SHP77 treated with DMSO at 0.1 percent for 48 hours (cell line): ENCODE data around the gene RNF220.
"Not testable (repeated sequence)": the region's sequence is repeated elsewhere in the genome, so short reads cannot be mapped to it uniquely, and the experiment has no call there.

ENCODE experiments used
- DNase-seq: peaks from one replicate; lab custom pipeline; 2025; lab: John Stamatoyannopoulos, UW

Gene RNF220

DNA sequence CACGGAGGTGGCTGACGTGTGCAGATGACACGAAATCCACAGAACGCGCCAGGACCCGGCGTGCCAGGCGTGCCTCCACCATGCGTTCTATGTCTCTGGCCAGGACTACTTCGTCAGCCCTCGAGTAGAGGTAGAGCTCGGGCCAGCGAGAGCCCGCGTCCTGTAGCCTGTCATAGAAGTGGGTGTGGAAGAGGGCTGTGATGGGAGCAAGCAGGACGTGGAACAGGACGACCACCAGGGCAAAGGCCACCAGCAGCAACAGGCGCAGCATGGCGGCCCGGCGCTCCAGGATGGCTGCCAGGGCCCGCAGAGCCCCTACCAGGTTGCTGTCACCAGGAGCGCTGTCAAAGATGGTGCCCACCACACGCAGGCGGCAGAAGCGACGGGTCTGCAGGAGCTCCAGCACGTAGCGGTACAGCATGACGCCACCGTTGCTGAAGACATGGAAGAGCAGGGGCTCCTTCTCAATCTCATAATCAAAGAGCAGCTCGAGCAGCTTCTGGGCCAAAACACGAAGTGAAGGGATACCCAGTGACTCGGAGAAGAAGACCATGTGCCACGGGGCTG lies 249.6 kb downstream of the RNF220 start:
- DNase-seq: no peak

GRCh38 chr1:44655609-44656008 lies 250.6 kb downstream of the RNF220 start:
- peak; percentile 3 for DNase-seq

GRCh38 chr1:44659566-44659965 lies 254.5 kb downstream of the RNF220 start:
- no peak for DNase-seq

DNA sequence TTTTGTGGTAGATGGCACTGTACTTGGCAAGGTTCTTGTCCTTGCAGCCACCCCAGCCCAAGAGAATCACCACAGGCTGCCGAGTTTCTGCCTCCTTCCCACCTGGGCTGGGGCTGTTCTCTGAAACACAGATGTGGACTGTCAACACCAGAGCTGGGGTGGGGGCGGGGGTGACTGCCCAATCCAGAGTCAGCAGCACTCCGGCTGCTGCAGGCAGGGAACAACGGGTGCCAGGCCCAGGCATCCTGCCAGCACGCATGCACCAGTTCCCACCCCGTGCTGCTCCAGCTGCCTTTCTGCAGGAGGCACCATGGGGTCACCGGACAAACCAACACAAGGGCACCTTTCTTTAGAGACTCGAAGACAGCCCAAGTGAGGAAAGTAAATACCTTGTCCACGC lies 255.1 kb downstream of the RNF220 start:
- DNase-seq: peak; percentile 68

DNA sequence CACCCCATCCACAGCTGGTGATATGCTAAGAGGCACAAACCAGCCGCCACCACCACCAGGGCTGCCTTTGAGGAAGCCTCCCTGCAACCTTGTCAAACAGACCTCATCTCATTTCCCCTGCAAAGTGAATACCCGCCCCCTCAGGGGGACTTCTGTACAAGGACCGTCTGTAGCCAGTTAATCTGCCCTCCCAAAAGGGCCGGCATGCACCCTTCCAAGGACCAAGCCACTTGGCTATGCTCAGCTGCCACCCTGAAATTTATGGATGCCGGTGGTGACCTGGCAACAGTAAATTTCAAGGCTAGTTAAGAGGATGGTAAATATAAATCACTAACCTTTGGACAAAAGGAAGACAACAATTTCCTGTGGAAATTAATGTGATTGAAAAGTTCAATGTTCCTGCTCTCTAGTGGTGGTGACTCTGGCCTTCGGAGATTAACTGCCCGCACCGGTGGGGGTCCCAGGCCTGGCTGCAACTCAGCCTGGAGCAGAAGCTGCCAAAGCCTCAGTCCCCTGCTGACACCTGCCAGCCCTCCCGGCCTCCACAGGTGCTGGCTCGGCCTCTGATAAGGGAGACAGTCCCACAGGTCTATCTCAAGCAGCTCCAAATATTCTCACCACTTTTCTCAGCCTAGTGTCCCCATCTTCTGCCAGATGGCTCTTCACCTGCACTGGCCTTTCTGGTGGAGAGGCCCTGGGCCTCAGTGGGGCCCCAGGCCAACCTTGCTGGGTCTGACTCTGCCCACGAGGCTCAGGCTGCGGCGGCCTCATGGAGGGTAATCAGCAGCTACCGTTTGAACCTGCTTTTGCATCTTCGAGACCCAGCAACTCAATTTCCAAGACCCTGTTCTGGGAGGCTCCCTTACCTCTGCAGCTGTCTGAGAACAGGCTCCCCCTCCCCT lies 257.0 kb downstream of the RNF220 start:
- DNase-seq: no peak

DNA sequence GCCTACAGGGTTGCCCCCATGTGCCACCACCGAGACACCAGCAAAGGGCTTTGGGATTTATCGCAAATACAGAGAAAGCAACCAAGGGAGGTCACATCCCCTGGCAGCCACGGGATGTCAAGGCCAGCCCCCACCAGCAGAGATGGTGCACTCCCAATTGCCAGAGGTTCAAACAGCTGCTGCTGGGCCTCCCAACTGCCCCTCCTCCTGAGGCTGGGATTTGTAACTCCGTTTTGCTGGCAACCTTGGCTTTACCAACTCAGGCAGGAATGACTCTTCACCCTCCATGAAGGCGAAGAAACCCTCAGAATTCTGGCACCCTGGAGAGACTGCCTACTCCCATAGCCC lies 257.6 kb downstream of the RNF220 start:
- DNase-seq: no peak

DNA sequence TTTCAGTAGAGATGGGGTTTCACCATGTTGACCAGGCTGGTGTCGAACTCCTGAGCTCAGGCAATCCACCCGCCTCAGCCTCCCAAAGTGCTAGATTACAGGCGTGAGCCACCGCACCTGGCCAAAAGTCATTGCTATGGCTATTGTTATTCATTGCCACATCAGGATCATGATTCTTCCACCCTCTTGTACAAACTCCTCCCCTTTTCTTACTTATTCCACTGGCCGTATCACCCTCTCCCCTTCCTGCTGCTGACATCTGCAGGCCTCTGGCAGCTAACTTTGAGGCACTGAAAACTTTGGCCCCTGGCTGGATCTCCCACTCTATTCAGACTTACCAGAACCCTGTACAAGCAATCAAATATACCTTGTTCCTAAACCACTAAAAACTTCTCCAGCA lies 258.4 kb downstream of the RNF220 start:
- no peak for DNase-seq

DNA sequence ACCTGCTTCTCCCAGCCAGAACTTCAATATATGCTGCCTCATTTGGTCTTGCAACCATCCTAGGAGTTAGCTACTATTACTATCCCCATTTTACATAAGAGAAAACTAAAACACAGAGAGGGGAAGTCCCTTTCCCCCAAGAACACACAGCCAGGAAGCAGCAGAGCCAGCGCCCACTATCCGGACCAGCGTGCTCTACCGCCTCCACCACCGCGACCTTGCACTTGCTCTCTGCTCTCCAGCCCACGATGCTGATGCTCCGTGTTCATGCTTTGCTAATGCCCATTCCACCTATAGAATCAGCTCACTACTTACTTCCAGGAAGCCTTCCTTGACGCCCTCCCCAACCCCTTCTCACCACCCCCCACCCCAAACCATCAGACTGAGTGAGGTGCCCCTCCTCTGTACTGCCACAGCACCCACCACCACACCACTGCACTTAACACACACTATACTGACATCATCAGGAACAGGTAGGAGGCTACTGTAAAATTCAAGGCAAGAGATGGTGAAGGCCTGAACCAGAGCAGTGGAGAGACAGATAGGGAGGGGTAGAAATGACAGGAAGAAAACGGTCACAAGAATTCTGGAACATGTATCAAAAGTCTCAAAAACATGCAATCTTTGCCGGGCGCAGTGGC lies 259.8 kb downstream of the RNF220 start:
- no peak for DNase-seq

DNA sequence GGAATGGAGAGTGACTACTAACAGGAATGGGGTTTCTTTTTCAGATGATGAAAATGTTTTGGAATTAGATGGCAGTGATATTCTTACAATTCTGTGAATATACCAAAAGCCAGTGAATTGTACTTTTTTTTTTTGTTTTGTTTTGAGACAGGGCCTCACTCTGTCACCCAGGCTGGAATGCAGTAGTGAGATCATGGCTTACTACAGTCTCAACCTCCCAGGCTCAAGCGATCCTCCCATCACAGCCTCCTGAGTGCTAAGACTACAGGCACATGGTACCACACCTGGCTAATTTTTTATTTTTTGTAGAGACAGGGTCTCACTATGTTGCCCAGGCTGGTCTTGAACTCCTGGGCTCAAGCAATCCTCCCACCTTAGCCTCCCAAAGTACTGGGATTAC lies 261.7 kb downstream of the RNF220 start:
- not testable (repeated sequence) for DNase-seq

DNA sequence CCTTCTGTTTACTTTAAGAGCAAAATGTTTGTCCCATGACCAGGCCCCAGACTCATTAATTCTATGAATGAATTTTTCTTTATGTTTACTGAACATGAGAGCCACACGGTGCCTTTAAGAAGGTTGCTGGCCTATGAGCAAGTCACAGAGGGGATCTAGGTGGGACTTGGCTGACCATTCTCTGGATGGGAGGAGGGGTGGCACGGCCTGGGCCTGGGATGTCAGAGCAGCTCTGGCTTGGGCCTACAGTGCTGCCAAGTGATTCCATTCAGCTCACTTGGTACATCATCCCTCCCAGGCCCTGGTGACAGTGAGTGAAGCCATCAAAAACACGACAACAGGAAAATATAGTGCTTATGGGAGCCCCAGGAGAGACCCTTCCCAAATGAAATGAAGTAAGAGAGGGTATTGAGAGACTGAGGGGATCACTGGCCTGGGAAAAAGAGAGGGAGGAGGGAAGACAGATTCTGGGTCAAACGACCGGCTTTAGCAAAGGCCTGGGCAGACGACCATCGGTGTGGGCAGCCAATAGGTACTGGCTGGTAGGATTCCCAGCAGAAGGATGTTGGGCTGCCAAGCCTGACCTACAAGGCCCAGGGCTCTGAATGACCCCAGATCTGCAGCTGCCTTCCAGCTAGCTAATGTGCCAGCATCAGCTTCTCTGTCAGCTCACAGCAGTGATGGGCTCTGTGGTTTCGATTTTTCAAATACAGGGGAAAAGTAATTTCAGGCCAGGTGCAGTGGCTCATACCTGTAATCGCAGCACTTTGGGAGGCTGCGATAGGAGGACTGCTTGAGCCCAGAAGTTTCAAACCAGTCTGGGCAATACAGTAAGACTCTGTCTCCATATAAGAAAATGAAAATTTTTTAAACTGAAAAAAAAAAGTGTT lies 265.9 kb downstream of the RNF220 start:
- no peak for DNase-seq

- peak; percentile 10 for DNase-seq
These were observed 267.4 kb downstream of the RNF220 start for GRCh38 chr1:44672254-44672955.

- DNase-seq: no peak
These were observed 268.1 kb downstream of the RNF220 start for GRCh38 chr1:44672961-44673674.

DNA sequence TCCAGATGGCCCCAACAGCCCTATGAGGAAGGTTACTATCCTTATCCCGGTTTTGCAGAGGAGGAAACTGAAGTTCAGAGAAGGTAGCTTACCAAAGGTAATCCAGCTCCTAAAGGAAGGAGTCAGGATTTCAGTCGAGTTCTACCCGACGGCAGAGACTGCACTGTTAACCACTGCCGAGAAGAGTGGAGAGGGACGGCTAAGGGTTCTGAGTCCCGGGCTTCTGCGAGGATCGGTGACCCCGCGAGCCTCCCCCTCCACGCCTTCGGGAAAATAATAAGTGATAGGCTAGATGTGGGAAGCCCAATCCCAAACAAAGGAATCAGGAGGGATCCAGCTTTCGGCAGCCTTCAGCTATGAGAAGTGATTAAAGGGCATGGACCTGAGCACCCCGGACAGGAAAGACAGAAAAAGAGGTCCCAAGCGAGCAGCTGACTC lies 268.6 kb downstream of the RNF220 start:
- DNase-seq: no peak

DNA sequence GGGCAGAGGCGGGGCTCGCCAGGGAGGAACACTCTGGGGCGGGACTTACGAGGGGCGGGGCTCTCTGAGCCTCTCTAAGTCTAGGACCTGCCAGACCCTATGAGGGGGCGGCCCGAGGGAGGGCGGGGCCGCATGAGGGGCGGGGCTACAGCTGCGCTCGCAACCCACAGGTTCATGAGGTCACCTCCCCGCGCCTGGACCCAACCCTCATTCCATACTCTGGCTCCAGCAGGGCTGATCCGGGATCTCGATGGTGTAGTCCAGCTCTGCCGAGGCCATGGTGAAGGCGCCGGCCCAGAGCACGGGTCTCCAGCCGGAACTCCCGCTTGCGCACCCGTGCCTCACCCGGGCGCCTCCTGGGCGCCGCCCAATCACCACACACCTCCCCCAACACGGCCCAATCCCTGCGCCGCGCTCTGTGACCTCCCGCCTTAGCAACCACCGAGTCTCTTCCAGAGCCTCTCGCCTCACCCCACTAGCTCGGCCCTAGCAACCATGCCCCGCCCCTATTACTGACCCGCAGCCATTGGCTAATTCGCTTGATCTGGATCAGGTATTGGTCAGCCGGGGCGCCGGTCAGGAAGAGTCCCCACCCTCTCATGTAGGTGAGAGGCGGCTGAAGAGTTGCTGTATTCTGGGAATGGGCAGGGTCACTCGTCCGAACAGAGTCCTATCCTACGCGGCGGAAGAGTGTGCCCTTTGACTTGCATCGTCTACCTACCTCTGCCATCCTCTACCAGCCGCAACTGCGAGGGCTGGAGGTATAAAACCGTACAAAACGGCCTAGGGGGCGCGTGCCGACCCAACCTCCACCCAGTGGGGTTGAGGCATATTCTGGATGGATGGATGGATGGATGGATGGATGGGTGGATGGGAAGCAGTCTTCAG lies 269.3 kb downstream of the RNF220 start, which contains the start of the genes ARMH1 and TMEM53:
TSS of gene ARMH1 (plus strand) at position 602 of the 888 bp plus-strand sequence. CDS start 14,984 bp downstream, outside the sequence.
TSS of gene TMEM53 (minus strand) at position 369 of the 888 bp plus-strand sequence. CDS start at position 279, 90 bp downstream.
- DNase-seq: peak; percentile 98

DNA sequence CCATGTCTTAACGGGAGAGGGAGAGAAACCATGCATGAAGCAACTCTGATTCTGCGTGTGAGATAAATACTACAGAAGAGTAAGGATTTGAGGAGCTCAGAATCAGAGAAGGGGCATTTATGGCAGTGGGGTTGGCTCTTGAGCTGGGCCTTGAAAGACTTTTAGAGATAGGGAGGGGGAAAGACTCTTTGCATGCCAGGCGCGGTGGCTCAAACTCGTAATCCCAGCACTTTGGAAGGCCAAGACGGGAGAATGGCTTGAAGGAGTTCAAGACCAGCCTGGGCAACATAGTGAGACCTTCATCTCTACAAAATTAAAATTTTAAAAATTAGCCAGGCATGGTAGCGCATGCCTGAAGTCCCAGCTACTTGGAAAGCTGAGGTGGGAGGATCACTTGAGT lies 270.1 kb downstream of the RNF220 start:
- DNase-seq: no peak

DNA sequence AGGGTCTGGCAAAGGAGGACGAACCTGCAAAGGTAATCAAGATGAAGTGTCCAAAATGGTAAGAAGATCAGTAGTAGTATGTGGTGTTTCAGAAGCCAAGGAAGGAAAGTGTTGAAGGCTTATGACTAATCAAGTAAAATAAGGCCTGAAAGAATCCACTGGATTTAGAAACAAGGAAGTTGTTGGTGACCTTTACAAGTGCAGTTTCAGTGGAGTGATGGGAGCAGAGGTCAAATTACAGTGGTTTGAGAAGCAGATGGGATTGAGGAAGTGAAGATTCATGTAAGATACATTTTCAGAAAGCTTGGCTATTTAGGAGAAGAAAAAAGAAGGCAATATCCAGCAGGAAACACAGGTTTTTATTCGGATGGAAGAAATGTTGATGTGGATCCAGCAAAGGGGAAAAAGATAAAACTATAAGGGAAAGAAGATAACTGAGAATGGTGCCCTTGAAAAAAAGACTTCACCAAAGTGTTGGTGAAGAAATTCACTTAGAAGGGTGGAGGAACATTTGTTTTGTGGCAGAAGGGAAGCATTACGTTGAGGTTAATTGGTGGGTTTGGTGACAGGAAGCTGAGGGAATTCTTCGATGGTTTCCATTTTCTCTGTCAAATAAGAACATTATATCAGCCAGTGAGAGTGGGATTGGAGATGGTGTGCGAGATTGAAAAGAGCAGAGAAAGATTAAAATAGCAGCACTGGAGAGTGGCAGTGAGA lies 271.6 kb downstream of the RNF220 start:
- DNase-seq: no peak

GRCh38 chr1:44677201-44677766 lies 272.2 kb downstream of the RNF220 start:
- peak; percentile 60 for DNase-seq

GRCh38 chr1:44678120-44678519 lies 273.1 kb downstream of the RNF220 start:
- DNase-seq: no peak
